Measurements from ENCODE around the gene THAP7.

- TF ChIP-seq CTCF (IDR thresholded peaks at IDR 0.05) (no peak), POLR2A (IDR thresholded peaks at IDR 0.05) (no peak)
These were observed 49.2 kb downstream of the THAP7 start for GRCh38 chr22:20952544-20953341.
